Ureter (tissue), 1 donor: ENCODE measurements around the gene FBXW2. TPM values are rescaled to one million over a fixed set of nuclear protein-coding genes. Genes with fewer than 3 reads are reported as not detected.
A peak's percentile ranks its signal among the peaks of the same experiment; 100 is the strongest.

Source experiments
- DNase-seq: peaks from one replicate; pipeline ENCODE4 v3.0.0-alpha.2; 2020; ENCODE audit warnings: low spot score
- total RNA-seq: library from RNA; stranded (reverse); gene quantifications from one replicate; pipeline ENCODE4 v1.2.4, GENCODE V29; 2023
- donor health status: DM: yes; HTN: yes; CAD: no.

Gene FBXW2
- total RNA-seq, 1 donor from 2014 or later, result 76.1 TPM

DNA sequence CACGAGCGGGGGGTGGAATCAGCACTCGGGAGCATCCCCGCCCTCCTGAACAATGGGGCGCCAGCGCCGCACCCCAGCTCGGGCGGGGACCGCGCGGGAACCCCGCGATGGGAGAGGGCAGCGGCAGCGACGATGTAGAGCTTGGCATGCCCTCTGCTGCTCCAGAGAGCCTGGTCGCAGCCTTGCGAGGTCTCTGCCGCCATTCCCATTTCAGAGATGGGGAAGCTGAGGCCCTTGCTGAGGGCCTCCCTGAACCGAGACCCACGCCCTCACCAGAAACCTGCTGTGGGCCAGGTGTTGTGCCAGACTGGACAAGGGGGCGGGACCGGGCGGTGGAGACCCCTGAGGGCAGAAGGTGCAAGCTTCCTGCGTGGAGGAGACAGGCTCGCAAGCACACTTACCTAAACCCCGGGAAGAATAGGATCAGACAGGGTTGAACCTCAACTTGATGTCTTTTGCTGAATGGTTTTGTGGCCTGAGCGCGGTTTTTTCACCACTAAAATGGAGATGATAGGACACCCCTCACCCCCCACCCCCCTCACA lies 78.3 kb downstream of the FBXW2 start:
- peak; percentile 56 for DNase-seq

DNA sequence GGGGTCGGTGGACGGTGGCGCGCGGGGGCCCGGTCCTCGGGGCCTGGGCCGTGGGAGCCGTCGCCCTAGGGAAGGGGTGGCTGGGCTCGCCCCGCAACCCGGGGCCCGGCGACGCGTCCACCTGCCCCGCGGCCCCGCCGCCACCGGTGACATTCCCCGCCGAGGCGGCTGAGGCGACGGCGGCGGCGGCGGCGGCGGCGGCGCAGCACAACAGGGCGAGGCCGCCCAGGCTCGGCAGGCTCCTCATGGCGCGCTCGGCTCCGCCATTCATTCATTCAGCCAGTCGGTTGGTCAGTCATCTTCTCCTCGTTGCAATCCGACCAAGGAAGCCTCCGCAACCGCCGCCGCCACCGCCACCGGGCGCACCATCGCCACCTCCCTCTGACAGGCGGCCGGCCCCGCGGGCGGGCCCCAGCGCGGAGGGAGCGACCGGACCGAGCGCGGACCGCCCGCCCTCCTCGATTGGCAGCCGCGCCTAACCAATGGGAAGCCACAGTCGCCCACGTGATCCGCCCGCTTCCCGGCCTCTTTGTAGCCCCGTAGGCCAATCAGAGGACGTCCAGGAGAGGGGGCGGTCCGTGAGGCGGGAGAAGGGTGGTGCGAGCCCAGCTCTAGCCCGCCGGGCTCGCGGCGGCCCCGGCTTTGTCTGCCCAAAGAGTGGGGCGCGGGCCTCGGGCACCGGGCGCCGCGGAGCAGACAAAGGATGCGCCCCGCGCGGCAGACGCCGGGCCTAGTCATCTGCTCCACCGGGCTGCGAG lies 78.9 kb downstream of the FBXW2 start, which contains the start of gene MEGF9:
Gene MEGF9 (minus strand): TSS at position 383 of the 758 bp plus-strand sequence. CDS start 112 bp downstream, at position 271.
- peak; percentile 98 for DNase-seq

DNA sequence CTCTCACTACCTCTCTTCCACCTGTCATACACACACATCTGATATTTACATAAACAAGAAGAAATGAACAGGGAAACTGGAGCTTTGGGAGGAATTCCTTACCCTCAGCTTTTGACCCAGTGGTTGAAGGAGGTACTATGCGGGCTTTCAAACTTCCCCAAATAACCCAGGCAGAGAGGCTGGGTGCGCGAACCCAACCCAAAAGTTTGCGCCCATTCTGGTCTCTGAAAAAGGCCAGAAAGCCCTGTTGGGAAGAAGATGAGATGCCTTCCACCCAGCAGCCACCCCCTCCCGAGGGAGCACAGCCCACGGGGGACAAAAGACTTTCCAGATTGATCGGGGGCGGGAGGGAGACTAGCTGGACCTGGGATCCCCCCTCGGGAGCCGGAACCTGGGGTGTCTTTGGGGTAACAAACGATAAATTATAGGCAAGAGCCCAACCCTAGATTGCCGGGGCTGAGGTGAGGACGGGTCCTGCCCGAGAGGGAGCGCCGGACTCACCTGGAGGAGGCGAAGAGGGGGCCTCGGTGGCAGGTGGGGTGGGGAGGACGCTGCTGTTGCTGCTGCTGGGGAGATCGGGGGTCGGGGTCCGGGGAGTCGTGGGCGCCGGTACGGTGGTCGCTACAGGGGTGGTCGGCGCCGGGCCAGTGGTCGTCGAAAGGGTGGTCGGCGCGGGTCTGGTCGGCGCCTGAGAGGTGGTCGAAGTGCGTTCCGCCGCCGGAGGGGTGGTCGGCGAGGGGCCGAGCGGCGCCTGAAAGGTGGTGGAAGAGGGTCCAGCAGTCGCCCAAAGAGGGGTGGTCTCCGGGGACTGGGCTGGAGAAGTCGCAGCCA lies 79.7 kb downstream of the FBXW2 start:
- DNase-seq, result no peak

DNA sequence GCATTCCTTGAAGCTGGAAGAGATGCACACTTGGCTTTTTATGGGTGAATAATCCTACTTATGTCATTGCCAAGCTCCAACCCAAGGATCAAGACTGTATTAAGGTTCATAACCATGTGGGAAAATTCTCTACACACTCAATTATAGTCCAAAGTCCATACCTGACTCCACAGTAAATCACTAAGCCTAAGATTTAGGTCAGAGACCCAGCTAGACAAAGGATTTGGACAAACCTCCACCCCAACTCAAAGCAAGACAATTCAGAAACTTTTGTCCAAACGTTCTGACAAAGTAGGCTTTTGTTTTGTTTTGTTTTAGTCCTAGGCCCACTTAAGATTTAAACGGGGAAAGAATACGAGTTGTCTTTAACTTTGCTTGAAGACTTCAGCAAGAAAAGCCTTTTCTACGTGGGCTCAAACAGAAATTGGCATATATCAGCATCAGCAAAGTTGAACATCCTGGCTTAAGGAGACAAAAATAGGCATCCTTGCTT lies 80.6 kb downstream of the FBXW2 start:
- DNase-seq, result no peak

DNA sequence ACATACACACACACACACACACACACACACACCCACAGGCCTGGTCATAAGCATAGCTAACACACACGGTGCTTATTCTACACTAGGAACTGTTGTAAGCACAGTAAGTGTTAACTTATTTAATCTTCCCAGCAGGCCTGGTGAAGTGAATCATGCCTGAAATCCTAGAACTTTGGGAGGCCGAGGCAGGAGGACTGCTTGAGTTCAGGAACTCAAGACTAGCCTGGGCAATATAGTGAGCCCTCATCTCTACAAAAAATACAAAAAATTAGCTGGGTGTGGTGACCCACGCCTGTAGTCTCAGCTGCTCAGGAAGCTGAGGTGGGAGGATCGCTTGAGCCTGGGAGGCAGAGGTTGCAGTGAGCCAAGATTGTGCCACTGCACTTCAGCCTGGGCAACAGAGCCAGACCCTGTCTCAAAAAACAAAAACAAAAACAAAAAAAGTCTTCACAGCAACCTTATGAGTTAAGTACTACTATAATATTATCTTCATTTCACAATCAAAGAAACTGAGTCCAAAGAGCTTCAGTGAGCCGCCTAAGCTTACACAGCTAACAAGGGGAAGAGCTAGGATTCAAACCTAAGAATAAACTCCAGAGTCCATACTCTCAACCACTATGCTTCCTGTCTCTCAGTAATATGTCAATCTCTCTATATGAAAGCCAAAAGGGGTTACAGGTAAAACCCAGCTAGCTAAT lies 81.2 kb downstream of the FBXW2 start:
- no peak for DNase-seq

DNA sequence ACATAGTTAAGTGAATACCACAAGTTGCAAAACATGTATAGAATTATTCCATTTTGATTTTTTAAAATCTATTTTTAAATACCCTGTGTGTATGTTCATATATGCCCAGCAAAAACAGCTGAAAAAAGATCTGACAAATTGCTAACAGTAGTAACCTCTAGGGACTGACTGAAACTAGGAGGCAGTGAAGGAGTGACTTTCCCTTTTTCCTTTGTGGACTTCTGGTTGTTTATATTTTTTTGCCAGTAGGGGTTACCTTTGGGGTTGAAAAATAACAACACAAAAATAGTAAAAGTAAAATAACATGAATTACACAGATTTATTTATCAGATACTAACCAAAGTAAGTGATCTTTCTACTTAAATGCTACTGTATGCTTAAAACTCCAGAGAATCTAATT lies 81.9 kb downstream of the FBXW2 start:
- no peak for DNase-seq

DNA sequence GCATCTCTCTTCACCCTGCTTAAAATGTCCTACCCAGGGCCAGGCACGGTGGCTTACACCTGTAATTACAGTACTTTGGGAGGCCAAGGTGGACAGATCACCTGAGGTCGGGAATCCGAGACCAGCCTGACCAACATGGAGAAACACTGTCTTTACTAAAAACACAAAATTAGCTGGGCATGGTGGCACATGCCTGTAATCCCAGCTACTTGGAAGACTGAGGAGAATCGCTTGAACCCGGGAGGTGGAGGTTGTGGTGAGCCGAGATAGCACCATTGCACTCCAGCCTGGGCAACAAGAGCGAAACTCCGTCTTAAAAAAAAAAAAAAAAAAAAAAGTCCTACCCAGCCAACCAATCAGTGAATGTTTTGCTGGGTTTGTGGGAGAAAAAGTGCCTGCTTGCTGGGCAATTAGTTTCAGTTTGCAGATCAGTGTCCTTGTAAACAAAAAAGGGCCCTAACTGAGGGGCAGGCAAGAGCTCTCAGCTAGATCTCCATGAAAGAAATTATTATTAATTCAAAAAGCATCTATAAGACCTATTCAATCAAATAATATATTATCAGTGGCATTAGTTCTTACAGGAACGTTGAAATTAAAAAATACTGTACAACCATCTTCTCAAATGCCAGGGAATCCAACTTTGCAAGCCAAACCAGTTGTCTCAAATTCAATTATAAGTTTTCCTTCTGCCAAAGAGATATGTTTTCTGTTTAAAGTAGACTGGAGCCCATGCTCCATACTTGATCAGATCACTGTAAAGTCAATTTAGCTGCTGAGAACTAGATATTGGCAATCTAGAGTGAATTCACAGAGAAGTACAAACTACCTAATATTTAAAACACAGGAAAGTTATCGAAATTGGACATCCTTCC lies 82.9 kb downstream of the FBXW2 start:
- DNase-seq, result no peak

DNA sequence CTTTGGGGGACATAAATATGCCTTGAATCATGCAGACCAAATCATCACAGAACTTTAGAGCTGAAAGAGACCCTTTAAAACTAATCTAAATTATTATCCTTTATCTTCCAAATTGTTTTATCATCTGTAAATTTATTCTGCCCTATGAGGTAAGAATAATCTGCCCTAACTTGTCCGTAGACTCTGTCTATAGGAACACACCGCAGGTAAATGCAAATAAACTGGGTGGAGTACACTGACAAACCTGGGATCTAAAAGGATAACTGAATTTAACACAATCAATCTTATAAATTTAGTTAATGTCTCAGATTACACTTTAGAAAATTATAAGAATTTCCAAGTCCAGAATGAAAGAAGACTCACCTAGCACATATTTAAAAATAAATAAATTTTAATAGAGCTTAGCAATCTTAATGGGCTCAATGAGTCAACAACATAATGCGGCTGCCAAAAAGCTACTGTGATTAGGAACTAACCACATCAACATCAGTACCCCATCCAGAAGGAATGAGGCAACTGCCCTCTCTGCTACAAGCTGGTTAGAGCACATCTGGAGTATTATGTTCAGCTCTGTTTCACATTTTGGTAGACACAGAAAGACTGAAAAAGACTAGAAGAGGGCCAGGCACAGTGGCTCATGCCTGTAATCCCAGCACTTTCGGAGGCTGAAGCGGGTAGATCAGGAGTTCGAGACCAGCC lies 84.5 kb downstream of the FBXW2 start:
- DNase-seq, result no peak

DNA sequence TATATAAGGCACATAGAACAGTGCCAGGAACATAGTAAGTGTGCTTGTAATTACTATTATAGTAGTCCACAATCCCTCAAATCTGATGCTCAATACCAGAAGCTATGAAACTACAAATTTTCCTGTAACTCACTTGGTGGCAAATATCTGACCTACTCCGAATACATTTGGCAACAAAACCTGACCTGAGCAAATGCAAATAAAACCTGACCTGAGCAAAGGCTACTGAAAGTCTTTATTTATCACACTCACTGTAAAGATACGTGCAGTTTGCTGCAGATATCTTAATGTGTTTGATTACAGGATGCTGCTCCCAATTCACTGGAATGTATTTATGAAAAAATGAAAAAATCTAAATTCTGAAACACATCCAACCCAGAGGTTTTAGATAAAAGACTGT lies 86.0 kb downstream of the FBXW2 start:
- no peak for DNase-seq

Other genes starting within 250 kb of the FBXW2 start
- 44.0 TPM for gene CDK5RAP2, start 213.2 kb downstream of the FBXW2 start, total RNA-seq
- gene MEGF9, start 78.9 kb downstream of the FBXW2 start, total RNA-seq, result 22.3 TPM
- gene PSMD5, start 49.5 kb upstream of the FBXW2 start, total RNA-seq, result 53.4 TPM
- gene PHF19, start 83.8 kb upstream of the FBXW2 start, total RNA-seq, result 33.3 TPM
- gene TRAF1, start 133.4 kb upstream of the FBXW2 start, total RNA-seq, result 10.0 TPM